H1 (cell line): ENCODE data around the gene DOK6. TPM values are rescaled to one million over a fixed set of nuclear protein-coding genes. Genes with fewer than 3 reads are reported as not detected.

ENCODE experiments used
- CTCF ChIA-PET: fragments of 300-600 bp; sonication (Branson Sonifier 250); formaldehyde crosslinking; loops from one replicate; lab custom pipeline; 2021; ENCODE audit not compliant: partially characterized antibody; lab: Charles Lee
- POLR2A ChIA-PET: fragments of 300-600 bp; sonication (Branson Sonifier 250); formaldehyde crosslinking; loops from one replicate; lab custom pipeline; 2021; ENCODE audit warnings: inconsistent platforms; ENCODE audit not compliant: partially characterized antibody; lab: Charles Lee
- DNase-seq, 2 experiments: peaks; one replicate each; pipeline versions ENCODE4 v3.0.0 to v3.0.0-alpha.2; 2010 to 2022; ENCODE audit warnings: low spot score in 2 of 2, low read depth in 1 of 2, mixed read lengths in 1 of 2
- FAIRE-seq: peaks from 2 replicates; lab custom pipeline; 2011; peaks lifted over from hg19 to GRCh38; lab: Jason Lieb, UNC
- H2AFZ ChIP-seq: 2 replicates; pipeline ENCODE4 v1.8.1; 2012; ENCODE audit warnings: low read length, inconsistent platforms
- H2AK5ac ChIP-seq: 2 replicates; pipeline ENCODE4 v1.6.1; 2013; ENCODE audit warnings: low read depth, low read length
- H2BK120ac ChIP-seq: replicated peaks from 2 replicates; pipeline ENCODE3; 2013; ENCODE audit warnings: low read depth, low read length, inconsistent platforms
- H2BK12ac ChIP-seq: 2 replicates; pipeline ENCODE4 v1.6.1; 2013; ENCODE audit warnings: low read depth, low read length
- H2BK15ac ChIP-seq: 2 replicates; pipeline ENCODE4 v1.6.1; 2013; ENCODE audit warnings: low read length
- H2BK20ac ChIP-seq: 2 replicates; pipeline ENCODE4 v1.6.1; 2013; ENCODE audit warnings: low read length
- H2BK5ac ChIP-seq: 2 replicates; pipeline ENCODE4 v1.6.1; 2013; ENCODE audit warnings: low read depth, low read length
- H3K14ac ChIP-seq: 2 replicates; pipeline ENCODE4 v1.6.1; 2013; ENCODE audit warnings: inconsistent platforms; ENCODE audit not compliant: insufficient read length
- H3K18ac ChIP-seq: 2 replicates; pipeline ENCODE4 v1.6.1; 2013; ENCODE audit warnings: low read length; ENCODE audit errors: extremely low read depth
- H3K23ac ChIP-seq: 2 replicates; pipeline ENCODE4 v1.6.1; 2013; ENCODE audit warnings: inconsistent platforms; ENCODE audit not compliant: insufficient read length
- H3K23me2 ChIP-seq: 2 replicates; pipeline ENCODE4 v1.6.1; 2013; ENCODE audit warnings: low read depth, low read length
- H3K27ac ChIP-seq: 2 replicates; pipeline ENCODE4 v1.6.1; 2011; ENCODE audit warnings: low read depth, low read length, inconsistent platforms
- H3K27me3 ChIP-seq, 4 experiments: replicated peaks in 1 of 4; 1 replicate in 1 of 4; 2 replicates in 3 of 4; pipeline versions ENCODE4 v1.6.1 to v1.8.1; 2011 to 2013; ENCODE audit warnings: low read length in 3 of 4, mild to moderate bottlenecking in 3 of 4, inconsistent platforms in 2 of 4, mixed read lengths in 2 of 4, moderate library complexity in 1 of 4; ENCODE audit not compliant: control insufficient read depth in 3 of 4, insufficient read depth in 3 of 4; ENCODE audit errors: extremely low read depth in 1 of 4
- H3K36me3 ChIP-seq, 4 experiments: 2 replicates each; pipeline versions ENCODE4 v1.6.1 to v1.8.1; 2011 to 2013; ENCODE audit warnings: mild to moderate bottlenecking in 4 of 4, low read length in 3 of 4, moderate library complexity in 2 of 4, control low read depth in 1 of 4, inconsistent platforms in 1 of 4; ENCODE audit not compliant: insufficient read depth in 4 of 4, control insufficient read depth in 2 of 4
- H3K4ac ChIP-seq: replicated peaks from 2 replicates; pipeline ENCODE3; 2013; ENCODE audit warnings: low read length, low read depth, mixed read lengths, inconsistent platforms; ENCODE audit not compliant: insufficient read length
- H3K4me1 ChIP-seq, 4 experiments: replicated peaks in 1 of 4; 1 replicate in 1 of 4; 2 replicates in 3 of 4; pipeline versions ENCODE4 v1.6.1 to v1.8.1; 2011 to 2013; ENCODE audit warnings: low read length in 3 of 4, inconsistent platforms in 2 of 4, mixed read lengths in 1 of 4; ENCODE audit not compliant: insufficient read depth in 4 of 4, control insufficient read depth in 3 of 4
- H3K4me2 ChIP-seq, 2 experiments: 2 replicates each; pipeline versions ENCODE4 v1.6.1 to v1.8.1; 2011 to 2013; ENCODE audit warnings: low read depth in 2 of 2, low read length in 2 of 2, control low read depth in 1 of 2, inconsistent platforms in 1 of 2, mild to moderate bottlenecking in 1 of 2; ENCODE audit not compliant: insufficient read depth in 1 of 2
- H3K4me3 ChIP-seq, 4 experiments: fragments of 200-600, 300-600 bp in 1 of 4; sonication (generic), shearing (Covaris generic), sonication (Bioruptor Twin) in 1 of 4; 2 replicates each; pipeline versions ENCODE4 v1.5.1 to v1.8.1; 2011 to 2016; ENCODE audit warnings: low read length in 4 of 4, low read depth in 3 of 4, control low read depth in 2 of 4, inconsistent platforms in 2 of 4, mild to moderate bottlenecking in 2 of 4, mixed read lengths in 1 of 4, moderate library complexity in 1 of 4; ENCODE audit not compliant: insufficient read depth in 2 of 4; ENCODE audit errors: extremely low read depth in 1 of 4
- H3K56ac ChIP-seq: replicated peaks from 2 replicates; pipeline ENCODE3; 2013; ENCODE audit warnings: low read depth, mild to moderate bottlenecking, mixed read lengths, low read length, inconsistent platforms; ENCODE audit not compliant: insufficient read length
- H3K79me1 ChIP-seq: 2 replicates; pipeline ENCODE4 v1.6.1; 2013; ENCODE audit warnings: low read depth, low read length, control low read depth
- H3K79me2 ChIP-seq, 2 experiments: 2 replicates each; pipeline versions ENCODE4 v1.6.1 to v1.8.1; 2012 to 2013; ENCODE audit warnings: low read length in 2 of 2, mild to moderate bottlenecking in 2 of 2, inconsistent platforms in 1 of 2; ENCODE audit not compliant: insufficient read depth in 2 of 2, control insufficient read depth in 1 of 2
- H3K9ac ChIP-seq, 4 experiments: replicated peaks in 1 of 4; 1 replicate in 1 of 4; 2 replicates in 3 of 4; pipeline versions ENCODE4 v1.6.1 to v1.8.1; 2011 to 2013; ENCODE audit warnings: low read depth in 3 of 4, low read length in 3 of 4, control low read depth in 2 of 4, mild to moderate bottlenecking in 2 of 4, moderate library complexity in 2 of 4, inconsistent platforms in 1 of 4; ENCODE audit errors: extremely low read depth in 1 of 4
- H3K9me3 ChIP-seq, 2 experiments: 2 replicates each; pipeline versions ENCODE4 v1.6.1 to v1.8.1; 2012 to 2013; ENCODE audit warnings: mild to moderate bottlenecking in 2 of 2, moderate library complexity in 2 of 2, control low read depth in 1 of 2, inconsistent platforms in 1 of 2, low read depth in 1 of 2, low read length in 1 of 2, mixed read lengths in 1 of 2; ENCODE audit not compliant: insufficient read depth in 2 of 2
- H4K20me1 ChIP-seq, 2 experiments: replicated peaks in 1 of 2; 2 replicates each; pipeline versions ENCODE3 to v1.8.1; 2011 to 2013; ENCODE audit warnings: inconsistent platforms in 2 of 2, low read length in 2 of 2, mild to moderate bottlenecking in 1 of 2; ENCODE audit not compliant: insufficient read depth in 2 of 2, control insufficient read depth in 1 of 2
- H4K5ac ChIP-seq: 2 replicates; pipeline ENCODE4 v1.6.1; 2013; ENCODE audit warnings: low read length, low read depth, mixed read lengths, inconsistent platforms; ENCODE audit not compliant: insufficient read length
- H4K8ac ChIP-seq: 2 replicates; pipeline ENCODE4 v1.8.0; 2013; ENCODE audit warnings: mild to moderate bottlenecking, moderate library complexity, low read length, inconsistent platforms; ENCODE audit not compliant: insufficient read depth; ENCODE audit errors: extremely low read depth
- H4K91ac ChIP-seq: replicated peaks from 2 replicates; pipeline ENCODE3; 2013; ENCODE audit warnings: low read length, mixed read lengths, inconsistent platforms; ENCODE audit not compliant: insufficient read length
- BACH1 ChIP-seq: IDR thresholded peaks from 2 replicates; pipeline ENCODE4 v1.6.1; 2012; ENCODE audit warnings: low read length, improper control_type of control experiment
- CEBPB ChIP-seq: IDR thresholded peaks from 2 replicates; pipeline ENCODE4 v1.6.1; 2012; ENCODE audit warnings: low read depth, low read length
- CHD1 ChIP-seq: IDR thresholded peaks from 2 replicates; pipeline ENCODE4 v1.6.1; 2012; ENCODE audit warnings: low read depth, low read length, improper control_type of control experiment
- EP300 ChIP-seq, 2 experiments: IDR thresholded peaks; 1 replicate in 1 of 2; 2 replicates in 1 of 2; pipeline ENCODE4 v1.6.1; 2011 to 2012; ENCODE audit warnings: low read depth in 2 of 2, low read length in 2 of 2, mild to moderate bottlenecking in 2 of 2, borderline replicate concordance in 1 of 2, inconsistent platforms in 1 of 2, moderate library complexity in 1 of 2
- GABPA ChIP-seq: IDR thresholded peaks from 2 replicates; pipeline ENCODE4 v1.6.1; 2011; ENCODE audit warnings: mild to moderate bottlenecking, low read length, moderate library complexity, borderline replicate concordance; ENCODE audit not compliant: insufficient read depth
- GTF2F1 ChIP-seq: IDR thresholded peaks from 2 replicates; pipeline ENCODE4 v1.6.1; 2012; ENCODE audit warnings: low read depth, low read length, improper control_type of control experiment, borderline replicate concordance
- JUND ChIP-seq: IDR thresholded peaks from 2 replicates; pipeline ENCODE4 v1.6.1; 2011; ENCODE audit warnings: mild to moderate bottlenecking, improper control_type of control experiment, low read length
- POU5F1 ChIP-seq: IDR thresholded peaks from 2 replicates; pipeline ENCODE4 v1.6.1; 2011; ENCODE audit warnings: low read depth, mild to moderate bottlenecking, low read length, moderate library complexity
- RAD21 ChIP-seq, 2 experiments: IDR thresholded peaks in 1 of 2; conservative IDR thresholded peaks in 1 of 2; 2 replicates each; pipeline ENCODE4 v1.6.1; 2011; ENCODE audit warnings: low read depth in 2 of 2, low read length in 2 of 2, improper control_type of control experiment in 1 of 2, inconsistent platforms in 1 of 2, mild to moderate bottlenecking in 1 of 2, moderate library complexity in 1 of 2
- SP2 ChIP-seq: IDR thresholded peaks from 2 replicates; pipeline ENCODE4 v1.6.1; 2012; ENCODE audit warnings: mild to moderate bottlenecking, low read length, inconsistent platforms
- WGBS, 2 experiments: shearing (Covaris generic) in 1 of 2; methylation state at CpG; one replicate each; pipeline versions ENCODE4 v1.1.6 to v1.1.7; 2013 to 2015; ENCODE audit warnings: low lambda C conversion rate in 2 of 2, mixed read lengths in 2 of 2, inconsistent platforms in 1 of 2, low coverage in 1 of 2, missing lambda C conversion rate in 1 of 2; ENCODE audit not compliant: insufficient replicate concordance in 2 of 2, insufficient coverage in 1 of 2, insufficient read length in 1 of 2; ENCODE audit errors: extremely low coverage in 1 of 2, missing lambda C conversion rate in 1 of 2; 5-methylcytosine and 5-hydroxymethylcytosine counted together
- polyA plus RNA-seq, 7 experiments: library from polyadenylated mRNA; depleted of rRNA in 3 of 7; stranded (reverse) in 5 of 7; unstranded in 2 of 7; fragments of >200 nt in 5 of 7; fragments of 200-250 nt in 2 of 7; gene quantifications; 1 replicate in 5 of 7; 2 replicates in 1 of 7; 4 replicates in 1 of 7; pipeline versions ENCODE4 v1.2.1 to v1.2.3, GENCODE V29; 2011 to 2013; ENCODE audit warnings: missing spikeins in 2 of 7, mixed read lengths in 2 of 7
- total RNA-seq: library from RNA; stranded (reverse); fragmentation: NEBNext Ultra II Directional; extraction: Animal tissue kit (Norgen Biotek cat#: 25700); gene quantifications from 2 replicates; pipeline ENCODE4 v1.2.1, GENCODE V29; 2021
- TF ChIP-seq, protein P1 (sequence below), 3 experiments: IDR thresholded peaks; 1 replicate in 2 of 3; 2 replicates in 1 of 3; pipeline versions ENCODE4 v1.5.1 to v1.6.1; 2011; ENCODE audit warnings: low read length in 3 of 3, mild to moderate bottlenecking in 3 of 3, inconsistent platforms in 2 of 3, low read depth in 1 of 3, moderate library complexity in 1 of 3; ENCODE audit not compliant: insufficient read depth in 1 of 3; ENCODE audit errors: control extremely low read depth in 1 of 3

Gene DOK6
- total and polyA plus RNA-seq, 2 of the 8 experiments (the other 6 are each of a cell fraction or from before 2014, with no cell fraction given) = 0.33 to 0.50 TPM

DNA sequence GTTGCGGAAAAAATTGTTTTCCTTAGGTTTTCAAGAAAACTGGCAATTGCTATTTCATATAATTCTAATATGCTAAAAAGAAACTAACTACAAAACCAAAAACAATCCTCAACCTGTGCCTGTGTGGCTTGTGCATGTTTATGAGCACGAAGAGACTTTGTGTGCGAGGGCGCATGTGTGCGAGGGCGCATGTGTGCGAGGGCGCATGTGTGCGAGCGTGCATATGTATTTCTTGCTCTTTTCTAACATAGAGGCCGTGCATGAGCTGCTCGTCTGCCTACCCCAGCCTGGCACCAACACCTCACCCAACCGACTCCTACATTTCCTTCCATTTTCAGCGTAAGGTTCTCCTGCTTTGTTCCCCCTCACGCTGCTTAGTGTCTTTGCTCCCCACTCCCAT is 211.6 kb downstream of the DOK6 start:
- Histone ChIP-seq H3K79me1 (no peaks in the 10 kb centered on the region), H4K5ac (no peak overlapping the region), H3K23ac (no peak overlapping the region), H3K14ac (no peak overlapping the region), H2BK120ac (no peak overlapping the region), H4K91ac (no peak overlapping the region), H2BK15ac (no peak overlapping the region), H2AFZ (no peak overlapping the region), H3K18ac (no peak overlapping the region), H2AK5ac (no peak overlapping the region), H3K4me3 (no peak overlapping the region), H3K9ac (no peak overlapping the region), H3K4ac (no peak overlapping the region), H4K8ac (no peak overlapping the region), H3K23me2 (no peaks in the 10 kb centered on the region), H2BK12ac (no peak overlapping the region), H2BK5ac (no peak overlapping the region), H3K56ac (no peak overlapping the region), H3K9me3 (no peaks in the 10 kb centered on the region), H3K36me3 (no peaks in the 10 kb centered on the region), H3K79me2 (no peaks in the 10 kb centered on the region), H3K27ac (no peak overlapping the region), H4K20me1 (no peaks in the 10 kb centered on the region), H3K4me2 (no peak overlapping the region), H2BK20ac (no peak overlapping the region), H3K27me3 (no peaks in the 10 kb centered on the region), H3K4me1 (no peaks in the 10 kb centered on the region)
- ChIA-PET POLR2A (no interaction called here), CTCF (interaction anchor here (0.6 kb wide), 1 partner anchor 201 kb away, joined by 3 read pairs; no protein-coding TSS in a partner anchor)
- DNase-seq = no peak
- WGBS, 2 experiments = 90% methylated on average over 15 of the region's 15 CpGs; no CpG with 5 or more reads in 1 of the 2 experiments
- FAIRE-seq = no peak
- TF ChIP-seq RAD21 (IDR thresholded peaks at IDR 0.05 in 1 of 2, conservative IDR thresholded peaks at IDR 0.05 in 1 of 2; ENCODE audit: low read depth in 2 of 2, low read length in 2 of 2) (no peak), POU5F1 (no peak), GABPA (no peak), BACH1 (no peak), SP2 (no peak), CEBPB (no peak), EP300 (IDR thresholded peaks at IDR 0.05; ENCODE audit: borderline replicate concordance in 1 of 2, low read depth in 2 of 2, low read length in 2 of 2) (no peak), GTF2F1 (no peak), JUND (no peak), CHD1 (no peak)
- TF ChIP-seq, protein P1, sequence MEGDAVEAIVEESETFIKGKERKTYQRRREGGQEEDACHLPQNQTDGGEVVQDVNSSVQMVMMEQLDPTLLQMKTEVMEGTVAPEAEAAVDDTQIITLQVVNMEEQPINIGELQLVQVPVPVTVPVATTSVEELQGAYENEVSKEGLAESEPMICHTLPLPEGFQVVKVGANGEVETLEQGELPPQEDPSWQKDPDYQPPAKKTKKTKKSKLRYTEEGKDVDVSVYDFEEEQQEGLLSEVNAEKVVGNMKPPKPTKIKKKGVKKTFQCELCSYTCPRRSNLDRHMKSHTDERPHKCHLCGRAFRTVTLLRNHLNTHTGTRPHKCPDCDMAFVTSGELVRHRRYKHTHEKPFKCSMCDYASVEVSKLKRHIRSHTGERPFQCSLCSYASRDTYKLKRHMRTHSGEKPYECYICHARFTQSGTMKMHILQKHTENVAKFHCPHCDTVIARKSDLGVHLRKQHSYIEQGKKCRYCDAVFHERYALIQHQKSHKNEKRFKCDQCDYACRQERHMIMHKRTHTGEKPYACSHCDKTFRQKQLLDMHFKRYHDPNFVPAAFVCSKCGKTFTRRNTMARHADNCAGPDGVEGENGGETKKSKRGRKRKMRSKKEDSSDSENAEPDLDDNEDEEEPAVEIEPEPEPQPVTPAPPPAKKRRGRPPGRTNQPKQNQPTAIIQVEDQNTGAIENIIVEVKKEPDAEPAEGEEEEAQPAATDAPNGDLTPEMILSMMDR (IDR thresholded peaks at IDR 0.05; ENCODE audit: control extremely low read depth in 1 of 3, insufficient read depth in 1 of 3, low read depth in 1 of 3, low read length in 3 of 3) = no peak
